Stimulated activated CD8-positive, alpha-beta memory T cell treated with anti-CD3 and anti-CD28 coated beads, Interleukin-15, amount 100 ng/mL, for 1 hour (primary cell): ENCODE measurements around the gene ASIC4.

ENCODE experiments used
- DNase-seq: peaks from one replicate; pipeline ENCODE4 v3.0.0-alpha.2; 2020; ENCODE audit warnings: low read depth

ASIC4 gene

DNA sequence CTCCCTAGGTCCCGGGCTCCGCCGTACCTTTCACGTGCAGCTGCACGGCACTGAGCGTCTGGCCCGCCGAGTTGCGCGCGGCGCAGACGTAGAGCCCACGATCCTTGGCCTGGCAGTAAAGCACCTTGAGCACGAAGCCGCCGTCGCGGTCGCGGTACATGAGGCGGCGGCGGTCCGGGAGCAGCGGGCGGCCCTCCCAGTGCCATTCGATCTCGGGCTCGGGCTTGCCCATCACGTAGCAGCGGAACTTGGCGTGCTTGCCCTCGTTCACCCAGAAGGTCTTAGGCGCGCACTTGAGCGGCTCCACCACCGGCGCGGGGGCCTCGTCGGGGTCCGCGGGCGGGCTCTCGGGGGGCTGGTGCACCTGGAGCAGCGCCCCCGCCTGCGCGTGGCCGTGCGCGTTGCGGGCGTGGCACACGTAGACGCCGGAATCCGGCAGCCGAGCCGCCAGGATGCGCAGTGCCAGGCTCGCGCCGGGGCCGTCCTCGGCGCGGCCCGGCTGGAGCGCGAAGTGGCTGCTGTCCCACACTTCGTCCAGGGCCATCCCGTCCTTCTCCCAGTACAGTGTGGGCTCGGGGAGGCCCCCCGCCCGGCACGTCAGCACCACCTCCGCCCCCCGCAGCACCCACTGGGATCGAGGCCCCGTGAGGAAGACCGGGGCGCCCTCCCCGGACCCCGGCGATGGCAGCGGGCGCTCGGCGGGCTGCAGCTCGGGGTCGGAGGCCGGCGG is 56.1 kb downstream of the ASIC4 start:
- DNase-seq = no peak

- no peak for DNase-seq
These were observed 56.6 kb downstream of the ASIC4 start for GRCh38 chr2:219570924-219571310.

DNA sequence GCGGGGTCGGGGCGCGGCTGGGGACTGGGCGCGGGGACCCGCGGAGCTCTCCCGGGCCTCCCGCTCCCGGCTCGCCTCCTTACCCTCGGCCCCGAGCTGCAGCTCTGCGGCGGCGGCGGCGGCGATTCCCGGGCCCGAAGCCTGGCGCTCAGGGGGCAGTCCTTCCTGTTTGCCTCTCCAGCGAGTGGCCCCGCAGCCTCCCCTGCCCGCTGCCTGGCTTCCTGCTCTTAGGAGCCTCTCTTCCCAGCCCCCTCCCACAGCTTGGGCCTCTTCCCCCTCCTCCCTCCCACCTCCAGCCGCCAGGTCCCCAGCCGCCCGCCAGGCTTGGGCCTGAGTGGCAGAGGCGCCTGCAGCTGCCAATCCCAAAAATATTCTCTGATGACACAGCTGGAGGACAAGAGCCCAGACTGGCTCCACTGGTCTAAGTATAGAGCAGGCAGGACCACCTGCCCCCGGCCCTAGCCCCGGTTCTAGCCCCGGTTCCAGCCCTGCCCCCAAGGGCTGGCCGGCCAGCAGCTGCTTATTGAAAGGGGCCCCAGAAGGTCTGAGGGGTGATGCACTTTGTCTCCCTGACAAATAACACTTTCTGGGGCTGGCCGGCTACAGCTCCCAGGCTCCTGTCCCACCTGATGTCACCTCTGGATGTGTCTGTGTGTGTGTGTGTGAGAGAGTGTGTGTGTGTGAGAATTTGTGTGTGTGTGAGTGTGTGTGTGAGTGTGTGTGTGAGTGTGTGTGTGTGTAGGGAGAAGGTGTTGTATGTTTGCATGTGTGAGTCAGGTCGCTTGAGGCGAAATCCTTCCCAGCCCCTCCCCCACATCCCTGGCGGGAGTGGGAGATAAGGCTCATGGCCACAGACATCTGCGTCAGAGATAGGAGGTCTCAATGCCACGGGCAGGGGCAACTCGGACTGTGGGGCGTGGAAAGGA is 57.3 kb downstream of the ASIC4 start, which contains the start of gene OBSL1:
TSS of gene OBSL1 (minus strand) at position 229 of the 926 bp plus-strand sequence. CDS start 307 bp downstream, outside the sequence.
- DNase-seq = no peak

GRCh38 chr2:219572237-219573001 is 58.1 kb downstream of the ASIC4 start, which contains the start of gene INHA:
TSS of gene INHA (plus strand) at chr2:219572310. CDS start at chr2:219572375, 65 bp downstream.
- DNase-seq = no peak

GRCh38 chr2:219573166-219573565 is 58.9 kb downstream of the ASIC4 start:
- DNase-seq = no peak

GRCh38 chr2:219574484-219575311 is 60.4 kb downstream of the ASIC4 start:
- DNase-seq = no peak

DNA sequence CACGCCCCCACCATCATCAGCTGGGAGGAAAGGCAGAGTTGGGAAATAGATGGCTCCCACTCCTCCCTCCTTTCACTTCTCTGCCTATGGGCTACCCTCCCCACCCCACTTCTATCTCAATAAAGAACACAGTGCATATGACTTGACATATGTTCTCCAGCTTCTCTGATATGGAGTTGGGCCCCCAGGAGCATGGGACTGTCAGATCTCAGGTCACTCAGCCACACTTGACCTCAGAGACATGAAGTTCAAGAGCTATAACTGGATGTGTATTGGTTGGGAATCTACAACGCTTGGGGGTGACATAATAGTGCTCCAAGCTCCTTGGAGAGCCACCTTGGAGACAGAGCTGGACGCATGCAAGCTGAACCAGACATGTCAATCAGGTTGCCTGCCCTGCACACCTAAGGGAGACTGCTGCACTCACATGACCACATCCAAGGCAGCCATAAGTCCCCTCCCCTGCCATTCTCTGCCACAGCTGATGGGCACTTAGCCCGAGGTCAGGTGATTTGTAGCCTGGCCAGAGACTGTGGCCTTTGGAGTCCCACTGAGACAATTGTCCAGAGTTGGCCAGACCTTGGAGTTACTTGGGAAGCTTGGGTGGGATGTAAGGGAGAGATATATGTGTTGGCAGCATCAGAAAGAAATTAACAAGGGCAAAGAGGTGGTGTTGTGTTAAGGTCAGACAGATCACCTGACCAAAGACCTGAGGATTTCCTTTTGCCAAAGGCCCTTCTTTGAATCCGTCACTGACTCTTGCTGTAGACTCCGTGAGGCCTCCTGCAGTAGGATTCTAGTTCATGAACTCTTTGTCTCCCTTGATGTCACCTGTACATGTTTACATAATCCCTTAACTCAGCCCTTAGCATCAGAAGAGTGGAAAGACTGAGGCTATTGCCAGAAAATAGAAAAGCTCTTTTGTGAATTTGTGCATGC is 61.6 kb downstream of the ASIC4 start:
- DNase-seq = no peak

DNA sequence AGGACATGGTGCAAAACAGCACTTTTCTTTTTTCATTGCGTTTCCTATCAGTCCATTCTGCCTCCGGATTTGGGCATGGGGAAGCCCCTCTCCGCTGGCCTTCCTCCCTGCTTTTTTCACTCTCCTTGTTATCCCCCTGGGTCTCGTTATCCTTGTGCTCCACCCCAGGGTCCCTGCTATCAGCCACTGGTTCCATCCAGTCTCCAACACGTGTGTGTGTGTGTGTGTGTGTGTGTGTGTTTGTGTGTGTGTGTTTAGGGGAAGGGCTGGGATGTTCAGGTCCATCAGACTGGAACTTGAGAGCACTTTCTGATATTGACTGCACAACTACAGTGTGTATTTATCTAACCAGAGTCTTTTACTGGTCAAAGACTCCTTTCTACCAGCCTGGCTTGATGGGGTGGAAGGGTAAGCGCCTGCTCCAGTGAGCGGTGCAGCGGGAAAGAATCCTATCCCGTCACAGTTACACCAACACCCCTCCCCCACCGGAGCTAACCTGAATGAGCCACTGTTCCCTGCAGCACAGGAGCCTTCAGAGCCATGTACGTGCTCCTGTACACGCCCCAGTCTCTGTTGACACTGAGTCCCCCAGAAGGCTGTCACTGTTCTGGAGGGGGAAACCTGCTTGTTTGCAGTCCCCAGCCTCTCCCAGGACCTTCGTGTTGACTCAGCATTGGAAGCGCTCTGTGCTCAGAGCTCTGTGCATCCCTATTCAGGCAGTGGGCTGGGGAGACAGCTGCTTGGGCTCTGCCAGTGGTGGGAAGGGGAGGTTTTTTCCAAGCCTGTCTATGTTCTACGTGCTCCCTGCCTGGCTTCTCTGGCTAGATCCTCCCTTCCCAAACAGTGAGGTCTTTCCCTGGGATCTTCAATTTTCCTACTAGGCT is 62.5 kb downstream of the ASIC4 start:
- no peak for DNase-seq

DNA sequence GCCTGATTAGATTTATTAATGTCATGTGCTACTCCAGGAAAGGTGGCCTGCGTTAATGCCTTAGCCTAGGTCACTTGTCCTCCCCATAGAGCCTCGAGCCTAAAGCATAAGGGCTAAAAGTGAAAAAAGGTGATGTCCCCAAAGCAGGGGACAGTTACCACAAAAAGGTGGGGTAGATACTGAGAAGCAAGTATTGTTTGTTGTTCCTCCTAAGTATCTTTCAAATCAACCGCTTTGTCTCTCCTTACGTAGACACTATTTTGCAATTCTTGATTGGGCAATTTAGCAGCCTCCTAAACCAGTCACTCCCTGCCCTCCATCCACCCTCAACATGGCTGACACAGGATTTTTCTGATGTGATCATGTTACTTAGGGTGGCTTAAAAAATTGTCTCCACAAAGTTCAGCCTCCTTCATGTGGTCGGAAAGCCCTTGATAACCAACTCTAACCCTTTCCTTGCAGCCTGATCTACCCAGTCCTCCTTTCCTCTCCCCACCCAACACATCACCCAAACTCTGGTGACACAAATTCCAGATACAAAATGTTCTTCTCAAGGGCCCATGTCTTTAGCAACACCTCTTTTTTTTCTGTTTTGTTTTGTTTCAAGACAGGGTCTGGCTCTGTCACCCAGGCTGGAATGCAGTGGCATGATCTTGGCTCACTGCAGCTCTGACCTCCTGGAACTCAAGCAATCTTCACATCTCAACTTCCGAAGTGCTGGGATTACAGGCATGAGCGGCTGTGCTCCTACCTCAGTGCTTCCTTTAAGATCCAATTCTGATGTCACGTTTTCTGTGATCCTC is 64.7 kb downstream of the ASIC4 start:
- no peak for DNase-seq

- DNase-seq = no peak
These were observed 67.1 kb downstream of the ASIC4 start for GRCh38 chr2:219581346-219581745.
